Placental epithelial cell (primary cell): ENCODE results near the gene PRDM16. TPM values are rescaled to one million over a fixed set of nuclear protein-coding genes. Genes with fewer than 3 reads are reported as not detected.

Experiments used
- total RNA-seq: library from RNA; depleted of rRNA; stranded (reverse); fragments of >200 nt; gene quantifications from 2 replicates; pipeline ENCODE4 v1.2.3, GENCODE V29; 2012

The PRDM16 gene
- not detected in 2 replicates for total RNA-seq

GRCh38 chr1:3068564-3069431, at the start of gene PRDM16:
Gene PRDM16 (plus strand): TSS chr1:3069203. CDS start chr1:3069260, 57 bp downstream.

GRCh38 chr1:3021233-3021671, 47.8 kb upstream of the PRDM16 start, which contains the start of gene ACTRT2:
Gene ACTRT2 (plus strand): TSS chr1:3021467. CDS start chr1:3021687, 220 bp downstream.

GRCh38 chr1:3453891-3454810, 385.1 kb downstream of the PRDM16 start, which contains the start of gene ARHGEF16:
Gene ARHGEF16 (plus strand): TSS chr1:3454665. CDS start chr1:3463085, 8,420 bp downstream.

Other genes starting within 250 kb of the PRDM16 start
- gene ACTRT2, start 47.7 kb upstream of the PRDM16 start, total RNA-seq = not detected in 2 replicates